HG02610 (cell line): ENCODE results near the gene CLEC16A.

Experiments
- ATAC-seq: cut with Tn5 transposase; IDR thresholded peaks from one replicate; pipeline ENCODE4 v1.9.1; 2021; ENCODE audit warnings: mild to moderate bottlenecking, moderate library complexity; ENCODE audit not compliant: unreplicated experiment

Gene CLEC16A

GRCh38 chr16:10987361-10988163 is 43.2 kb downstream of the CLEC16A start:
- ATAC-seq, result peak; percentile 25

GRCh38 chr16:10988164-10988803 is 43.9 kb downstream of the CLEC16A start:
- ATAC-seq, result peak; percentile 68

GRCh38 chr16:10988879-10989278 is 44.5 kb downstream of the CLEC16A start:
- ATAC-seq, result no peak

GRCh38 chr16:10989559-10989958 is 45.2 kb downstream of the CLEC16A start:
- ATAC-seq, result no peak

GRCh38 chr16:10990378-10990777 is 46.0 kb downstream of the CLEC16A start:
- no peak for ATAC-seq

- ATAC-seq, result no peak
These were observed 47.7 kb downstream of the CLEC16A start for GRCh38 chr16:10992112-10992511.

- no peak for ATAC-seq
These were observed 48.4 kb downstream of the CLEC16A start for GRCh38 chr16:10992797-10993196.

- no peak for ATAC-seq
These were observed 49.3 kb downstream of the CLEC16A start for GRCh38 chr16:10993649-10994048.

GRCh38 chr16:10994571-10994970 is 50.2 kb downstream of the CLEC16A start:
- no peak for ATAC-seq

- no peak for ATAC-seq
These were observed 51.2 kb downstream of the CLEC16A start for GRCh38 chr16:10995565-10995964.

- ATAC-seq, result no peak
These were observed 53.1 kb downstream of the CLEC16A start for GRCh38 chr16:10997485-10997884.

GRCh38 chr16:10999300-10999699 is 54.9 kb downstream of the CLEC16A start:
- ATAC-seq, result no peak

GRCh38 chr16:11001611-11002010 is 57.2 kb downstream of the CLEC16A start:
- ATAC-seq, result no peak

- no peak for ATAC-seq
These were observed 58.8 kb downstream of the CLEC16A start for GRCh38 chr16:11003141-11003540.

- ATAC-seq, result no peak
These were observed 60.0 kb downstream of the CLEC16A start for GRCh38 chr16:11004351-11004750.

- ATAC-seq, result no peak
These were observed 60.7 kb downstream of the CLEC16A start for GRCh38 chr16:11004973-11005610.

- ATAC-seq, result no peak
These were observed 61.2 kb downstream of the CLEC16A start for GRCh38 chr16:11005611-11005975.

- ATAC-seq, result no peak
These were observed 62.3 kb downstream of the CLEC16A start for GRCh38 chr16:11006656-11007055.

GRCh38 chr16:11007714-11008280 is 63.4 kb downstream of the CLEC16A start:
- ATAC-seq, result no peak

- ATAC-seq, result no peak
These were observed 64.8 kb downstream of the CLEC16A start for GRCh38 chr16:11009027-11009755.
